Stimulated activated CD4-positive, alpha-beta T cell treated with anti-CD3 and anti-CD28 coated beads, TNF-alpha, amount 100 ng/mL, for 4 hours (primary cell): ENCODE results near the gene CBLN2.

ENCODE experiments used
- DNase-seq, 3 experiments: peaks; one replicate each; pipeline ENCODE4 v3.0.0-alpha.2; 2020; ENCODE audit warnings: low read depth in 3 of 3

Gene CBLN2

DNA sequence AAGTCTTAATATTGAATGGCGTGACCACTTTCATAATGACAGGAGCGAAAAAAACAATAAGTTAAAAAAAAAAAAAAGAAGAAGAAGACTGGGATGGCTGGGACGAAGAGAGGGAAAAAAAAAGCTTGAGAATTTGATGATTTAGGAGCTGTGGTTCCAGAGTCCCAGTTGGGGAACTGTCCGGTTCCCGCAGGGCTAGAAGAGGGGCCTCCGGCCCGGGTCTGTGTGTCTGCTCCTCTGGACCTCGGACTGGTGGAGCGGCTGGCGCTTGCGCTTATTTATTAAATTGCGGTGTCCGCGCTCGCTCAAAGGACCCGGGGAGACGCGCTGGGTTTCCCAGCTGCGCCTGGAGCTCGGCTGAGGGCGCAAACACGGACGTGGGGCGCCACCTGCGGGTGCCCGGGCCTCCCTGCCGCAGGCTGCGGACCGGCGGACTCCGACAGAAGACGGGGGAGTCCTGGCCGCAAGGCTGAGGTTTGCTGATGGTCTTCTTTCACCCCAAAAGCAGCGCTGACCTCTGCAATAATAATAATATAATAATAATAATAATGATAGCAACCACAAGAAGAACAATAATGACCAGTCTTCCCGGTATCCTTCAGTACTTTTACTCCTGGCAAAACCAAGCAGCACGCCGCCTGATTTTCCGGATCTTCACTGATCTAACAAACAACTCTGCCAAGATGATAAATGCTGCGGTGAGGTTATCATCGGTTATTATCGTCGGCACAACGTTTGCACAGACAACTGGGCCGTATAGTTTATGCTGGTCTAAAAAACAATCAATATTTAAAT is at the start of gene CBLN2:
CBLN2 (minus strand) TSS at position 251 of the 795 bp plus-strand sequence. CDS start 2,182 bp downstream, outside the sequence.
- no peak for DNase-seq

DNA sequence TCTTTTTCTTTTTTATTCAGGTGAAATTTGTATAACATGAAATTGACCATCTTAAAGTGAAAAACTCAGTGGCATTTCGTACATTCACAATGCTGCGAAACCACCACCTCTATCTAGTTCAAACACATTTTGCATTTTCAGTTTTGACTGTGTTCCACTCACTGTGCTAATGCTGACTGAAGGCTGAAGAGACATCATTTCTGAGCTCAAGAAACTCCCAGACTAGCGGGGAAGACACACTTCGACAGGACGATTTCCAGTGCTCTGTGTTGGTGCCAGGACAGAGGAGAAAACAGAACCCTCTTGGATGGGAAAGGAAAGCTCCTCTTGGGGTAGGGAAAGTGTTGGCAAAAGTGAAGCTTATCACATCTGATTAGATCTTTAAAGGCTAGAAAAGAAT is 44.2 kb upstream of the CBLN2 start:
- DNase-seq, result no peak

DNA sequence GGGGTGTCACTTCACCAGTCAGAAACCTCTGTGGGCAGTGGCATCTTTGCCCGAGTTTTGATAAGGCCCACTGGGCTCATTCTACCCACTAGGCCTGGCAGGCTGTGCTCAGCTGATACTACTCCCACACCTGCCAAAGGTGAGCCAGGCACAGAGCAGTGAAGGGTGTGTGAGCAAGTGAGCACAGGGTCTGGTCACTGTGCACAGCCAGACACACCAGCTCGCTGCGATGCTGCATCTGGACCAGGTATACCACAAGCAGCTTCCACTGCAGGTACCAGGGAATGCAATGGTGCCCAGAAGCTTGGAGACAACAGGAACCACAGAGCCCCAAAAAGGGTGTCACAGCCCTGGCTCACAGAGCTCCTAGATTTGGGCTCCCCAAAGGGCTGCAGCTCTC is 40.6 kb upstream of the CBLN2 start:
- no peak for DNase-seq

DNA sequence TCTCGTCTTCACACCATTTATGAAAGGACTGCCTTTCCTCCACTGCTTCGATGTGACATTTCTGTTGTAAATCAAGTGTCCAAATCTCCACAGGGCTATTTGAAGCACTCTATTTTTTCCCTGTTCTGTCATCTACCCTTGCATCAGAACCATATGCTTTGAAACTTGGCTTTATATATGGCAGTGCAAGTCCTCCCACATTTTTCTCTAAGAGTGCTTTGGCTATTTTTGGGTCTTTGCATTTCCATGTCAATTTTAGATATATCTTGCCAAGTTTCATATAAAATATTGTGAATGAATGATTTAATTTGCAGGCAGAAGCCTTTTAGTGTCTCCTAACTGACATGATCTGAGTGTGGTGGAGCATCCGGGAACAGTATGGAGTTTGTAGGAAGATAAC is 37.8 kb upstream of the CBLN2 start:
- no peak for DNase-seq

DNA sequence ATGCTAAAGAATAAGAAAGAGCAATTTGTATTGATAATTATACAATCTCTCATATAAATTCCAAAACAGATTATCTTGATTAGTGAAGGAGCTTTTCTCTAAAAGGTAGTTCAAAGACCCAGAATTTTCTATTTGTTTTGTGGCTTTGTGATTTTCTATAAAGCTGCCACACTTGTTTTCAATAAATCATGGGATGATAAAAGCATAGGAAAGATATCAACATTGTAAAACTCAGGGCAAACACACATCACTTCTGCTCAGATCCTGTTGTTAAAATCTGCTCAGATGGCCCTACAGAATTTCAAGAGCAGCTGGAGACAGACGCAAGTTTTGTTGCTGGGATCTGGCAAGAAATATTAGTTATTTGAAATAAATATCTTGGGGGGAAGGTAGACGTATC is 28.8 kb upstream of the CBLN2 start:
- no peak for DNase-seq

DNA sequence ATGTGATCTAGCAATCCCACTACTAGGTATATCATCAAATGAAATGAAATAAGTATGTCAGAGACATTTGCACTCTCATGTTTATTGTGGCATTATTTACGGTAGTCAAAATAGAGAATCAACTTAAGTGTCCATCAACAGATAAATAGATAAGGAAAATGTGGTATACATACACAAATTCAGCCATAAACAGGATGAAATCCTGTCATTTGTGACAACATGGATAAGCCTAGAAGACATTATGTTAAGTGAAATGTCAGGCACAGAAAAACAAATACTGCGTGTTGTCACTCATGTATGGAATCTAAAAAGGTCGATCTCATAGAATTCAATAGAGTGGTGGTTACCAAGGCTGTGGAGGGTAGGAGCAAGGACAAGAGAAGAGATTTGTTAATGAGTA is 22.1 kb upstream of the CBLN2 start:
- DNase-seq, result no peak

DNA sequence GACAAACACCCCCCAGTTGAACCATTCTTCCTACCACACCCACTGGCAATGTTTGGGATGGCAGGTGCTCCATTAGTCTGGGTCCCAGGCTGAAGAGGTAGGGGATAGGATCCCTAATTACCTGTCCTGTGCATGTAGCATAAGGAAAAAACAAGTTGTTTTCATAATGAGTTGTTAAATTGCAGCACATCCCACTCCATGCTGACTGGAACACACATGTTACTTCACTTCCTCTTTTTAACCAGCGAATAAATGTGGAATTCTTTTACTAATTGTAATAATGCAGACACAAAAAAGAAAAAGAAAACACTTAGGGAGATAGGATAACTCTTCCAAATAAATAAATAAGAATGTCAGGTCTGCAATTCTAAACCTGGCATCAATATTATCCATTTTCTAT is 11.8 kb upstream of the CBLN2 start:
- no peak for DNase-seq

DNA sequence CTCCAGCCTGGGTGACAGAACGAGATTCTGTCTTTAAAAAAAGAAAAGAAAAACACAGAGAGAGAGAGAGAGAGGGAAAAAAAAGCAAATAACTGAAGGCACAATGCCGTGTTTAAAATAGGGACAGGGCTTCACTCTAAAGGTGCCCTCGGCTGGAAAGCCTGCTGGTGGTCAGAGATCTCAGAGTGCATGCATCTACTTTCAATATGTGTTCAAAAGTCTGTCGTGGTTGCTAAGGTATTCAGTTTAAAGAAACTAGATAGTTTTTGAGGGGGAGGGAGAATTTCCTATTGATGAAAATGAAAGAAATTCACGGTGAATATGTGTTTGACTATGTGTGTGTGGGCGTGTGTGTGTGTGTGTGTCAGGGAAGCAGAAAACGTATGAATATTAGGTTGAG is 11.0 kb upstream of the CBLN2 start:
- DNase-seq, result no peak

DNA sequence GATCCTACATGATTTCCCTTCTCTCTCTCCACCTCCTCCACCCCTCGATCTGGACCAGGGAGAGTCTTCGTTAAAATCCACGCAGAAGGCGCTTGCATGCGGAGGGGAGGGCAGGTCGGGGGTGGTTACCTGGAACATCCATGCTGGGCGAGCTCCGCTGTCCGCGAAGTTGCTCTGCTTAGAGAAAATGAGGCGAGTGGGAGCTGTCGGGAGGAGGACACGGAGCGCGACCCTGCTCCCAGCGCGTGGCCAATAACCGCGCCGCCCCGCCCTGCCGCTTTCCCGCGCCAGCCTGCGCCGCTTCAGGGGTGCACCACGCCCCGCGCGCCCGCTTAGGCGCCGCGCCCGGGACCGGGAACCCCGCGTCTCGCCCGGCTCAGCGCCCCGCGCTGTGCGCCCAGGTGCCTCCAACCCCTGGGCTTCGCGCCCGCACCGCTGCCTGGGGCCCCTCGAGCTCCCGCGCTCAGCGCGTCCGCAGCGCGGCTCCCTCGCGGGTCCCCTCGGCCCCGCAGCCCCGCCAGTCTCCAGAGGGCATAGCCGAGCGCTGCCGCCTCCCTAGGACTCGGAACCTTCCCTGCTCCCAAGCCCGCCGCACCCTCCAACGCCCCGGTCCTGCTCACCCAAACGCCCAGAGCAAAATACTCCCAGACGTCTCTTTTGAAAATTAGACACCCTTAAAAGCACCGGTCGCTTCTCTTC is 636 bp downstream of the CBLN2 start:
- DNase-seq, result no peak

DNA sequence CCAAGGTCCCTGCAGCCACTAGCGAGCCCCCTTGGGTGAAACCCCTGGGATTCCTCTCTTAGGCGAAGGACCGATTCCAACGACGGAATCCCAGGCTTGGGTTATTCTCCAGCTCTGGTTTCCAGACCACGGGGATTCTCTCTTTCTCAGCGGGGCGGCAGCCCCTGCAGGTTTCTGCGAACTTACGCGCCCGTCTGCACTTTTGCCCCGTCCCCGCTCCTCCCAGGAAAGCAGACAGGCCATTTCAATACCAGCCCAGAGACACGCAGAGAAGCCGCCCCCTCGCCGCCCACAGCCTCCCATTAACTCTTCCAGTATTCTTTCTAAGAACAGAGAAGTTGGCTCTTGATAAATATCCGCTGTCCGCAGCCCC is 1.2 kb downstream of the CBLN2 start:
- no peak for DNase-seq

DNA sequence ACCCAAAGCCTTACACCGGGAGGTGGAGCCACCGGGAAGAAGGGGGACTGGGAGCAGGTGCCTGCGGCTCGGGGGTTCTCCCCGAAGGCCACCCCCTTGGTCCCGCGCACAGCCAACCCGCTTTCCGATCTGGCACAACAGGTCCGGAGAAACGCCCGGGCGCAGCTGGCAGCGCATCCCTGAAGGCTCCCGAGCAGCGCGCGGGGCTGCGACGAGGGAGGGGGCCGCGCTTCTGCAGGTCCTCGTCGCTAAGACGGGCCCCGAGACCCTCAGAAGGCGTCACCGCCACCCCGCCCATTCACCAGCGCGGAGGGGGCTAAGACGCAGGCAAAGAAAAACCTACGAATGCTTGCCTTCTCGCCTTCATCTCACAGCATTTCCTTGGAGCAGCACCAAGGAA is 1.8 kb downstream of the CBLN2 start:
- DNase-seq, result no peak

DNA sequence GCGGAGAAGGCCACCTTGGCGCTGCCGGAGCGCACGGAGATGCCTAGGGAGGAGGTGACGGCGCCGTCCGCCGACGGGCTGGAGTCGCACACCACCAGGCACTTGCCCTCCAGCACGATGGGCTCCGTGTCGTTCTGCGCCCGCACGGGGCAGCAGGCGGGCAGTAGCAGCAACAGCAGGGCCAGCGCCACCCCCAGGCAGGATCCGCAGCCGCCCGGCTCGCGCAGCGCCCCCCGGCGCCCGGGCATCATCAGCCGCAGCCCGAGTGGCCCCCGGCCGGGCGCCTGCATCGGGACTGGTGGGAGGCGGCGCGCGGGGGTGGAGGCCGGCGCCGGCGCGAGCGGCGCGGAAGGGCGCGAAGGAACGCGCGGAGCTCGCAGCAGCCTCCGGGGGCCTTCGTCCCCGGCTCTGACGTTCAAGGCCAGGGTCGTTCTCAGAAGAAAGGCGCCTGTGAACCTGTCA is 2.2 kb downstream of the CBLN2 start:
- no peak for DNase-seq

DNA sequence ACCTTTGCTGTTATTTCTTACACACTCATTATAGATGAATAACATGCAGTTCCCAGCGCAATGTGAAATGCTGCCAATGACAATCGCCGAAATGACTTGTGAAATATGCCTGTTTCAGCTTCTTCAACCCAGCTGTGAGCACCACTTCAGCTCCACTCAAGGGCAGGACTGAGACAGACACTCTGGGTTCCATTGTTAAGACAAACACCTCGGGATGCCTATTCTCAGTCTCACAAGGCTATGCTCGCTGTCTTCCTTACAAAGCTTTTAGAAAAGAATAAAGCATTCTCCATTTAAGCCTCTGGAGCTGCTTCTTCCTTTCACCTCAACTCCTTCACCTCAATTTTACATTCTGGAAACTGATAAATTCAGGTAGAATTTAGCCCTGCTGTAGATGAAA is 4.2 kb downstream of the CBLN2 start:
- no peak for DNase-seq

DNA sequence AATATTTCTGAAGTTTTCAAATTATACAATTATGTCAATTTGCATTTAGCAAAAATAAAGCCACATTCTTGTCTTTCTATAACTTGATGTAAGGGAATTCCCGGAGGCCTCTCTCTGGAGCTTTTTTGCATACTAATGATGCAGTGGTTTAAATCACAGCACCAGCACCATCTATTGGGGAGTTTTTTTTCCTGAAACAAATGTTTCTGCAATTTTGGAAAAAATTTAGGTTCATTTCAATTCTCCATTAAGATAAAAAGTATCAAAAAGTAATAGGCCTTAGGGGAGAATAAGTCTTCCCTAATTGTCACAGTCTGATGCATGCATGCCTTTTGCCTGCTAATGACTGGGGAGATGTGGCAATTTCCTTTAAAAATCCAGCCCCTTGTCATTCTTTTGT is 13.5 kb downstream of the CBLN2 start:
- DNase-seq, result no peak

DNA sequence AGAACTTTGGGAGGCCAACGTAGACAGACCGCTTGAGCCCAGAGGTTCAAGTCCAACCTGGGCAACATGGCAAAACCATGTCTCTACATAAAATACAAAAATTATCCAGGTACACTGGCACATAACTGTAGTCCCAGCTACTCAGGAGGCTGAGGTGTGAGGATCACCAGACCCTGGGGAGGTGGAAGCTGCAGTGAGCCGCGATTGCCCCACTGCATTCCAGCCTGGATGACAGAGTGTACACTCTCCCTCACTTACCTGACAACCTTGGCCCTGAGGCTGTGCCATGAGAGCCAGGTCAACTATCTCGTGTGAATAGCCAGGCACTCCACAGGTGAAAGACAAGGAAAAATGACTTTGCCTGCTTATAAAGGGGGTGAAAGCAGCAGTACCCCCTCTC is 39.3 kb downstream of the CBLN2 start:
- no peak for DNase-seq

DNA sequence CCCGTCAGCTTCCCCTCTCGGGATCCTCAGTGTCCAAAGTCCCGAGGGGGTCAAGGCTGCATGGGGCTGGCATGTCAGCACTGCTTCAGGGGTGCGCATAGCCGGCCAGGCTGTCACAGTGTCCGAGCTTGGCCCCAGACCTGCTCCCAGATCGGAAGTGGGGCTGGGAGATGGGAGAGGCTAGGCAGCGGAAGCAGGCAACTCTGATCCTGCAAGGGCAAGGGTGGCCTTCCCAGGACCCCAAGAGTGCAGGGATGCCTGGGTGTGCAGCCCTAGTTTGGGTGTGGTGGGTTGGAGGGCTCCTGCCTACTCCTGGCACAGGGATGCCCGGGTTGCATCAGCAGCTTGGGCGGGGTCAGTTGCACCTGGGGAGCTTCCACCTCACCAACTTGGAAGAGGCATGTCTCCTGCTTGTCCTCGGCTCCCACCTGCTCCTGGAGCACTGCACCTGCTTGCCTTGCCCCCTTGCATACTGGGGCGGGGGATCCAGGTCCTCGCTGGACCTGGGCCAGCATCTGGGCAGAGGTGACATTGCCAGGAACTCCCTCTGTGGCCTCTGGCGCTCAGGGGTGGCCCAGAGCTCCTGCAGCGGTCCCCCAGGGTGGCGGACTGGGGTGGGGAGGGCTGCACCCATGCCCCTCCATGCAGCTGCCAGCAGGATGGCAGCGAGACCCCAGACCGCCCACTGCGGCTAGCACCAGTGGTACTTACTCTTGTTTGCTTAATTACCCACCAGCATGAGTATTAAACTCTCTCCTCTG is 41.3 kb downstream of the CBLN2 start:
- DNase-seq, result no peak

DNA sequence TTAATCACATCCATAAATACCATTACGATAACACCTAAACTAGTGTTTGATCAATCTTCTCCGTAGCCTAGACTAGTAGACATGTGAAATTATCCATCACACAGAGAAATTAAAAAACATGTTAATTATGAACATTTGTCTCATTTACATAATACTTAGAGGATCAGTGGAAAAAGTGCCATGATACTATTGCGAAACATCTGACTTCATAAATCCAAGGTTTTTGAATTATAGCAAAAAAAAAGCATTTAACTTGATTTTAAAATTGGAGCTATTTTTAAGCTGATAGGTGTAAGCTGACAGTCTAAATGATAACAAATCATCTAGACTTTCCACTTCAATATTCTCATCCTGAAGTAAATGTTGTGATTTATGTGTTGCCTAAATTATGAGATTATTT is 51.6 kb downstream of the CBLN2 start:
- no peak for DNase-seq
